Activated CD4-positive, CD25-positive, alpha-beta regulatory T cell treated with anti-CD3 and anti-CD28 coated beads, Interleukin-2, amount 50 U/mL, for 16 hours (primary cell): ENCODE data around the gene ZCWPW1.

Experiments
- DNase-seq: peaks from one replicate; pipeline ENCODE4 v3.0.0-alpha.2; 2020; ENCODE audit warnings: low read depth, low spot score

ZCWPW1 gene

GRCh38 chr7:100428199-100428966 lies at the start of gene ZCWPW1:
Gene ZCWPW1 (minus strand): TSS chr7:100428703. CDS start chr7:100420649, 8,054 bp downstream.
- DNase-seq, result peak; percentile 93

GRCh38 chr7:100477871-100478267 lies 49.4 kb upstream of the ZCWPW1 start:
- no peak for DNase-seq

- no peak for DNase-seq
Measured at GRCh38 chr7:100476903-100477870, 48.7 kb upstream of the ZCWPW1 start.

- DNase-seq, result no peak
Measured at GRCh38 chr7:100476101-100476780, 47.7 kb upstream of the ZCWPW1 start.

GRCh38 chr7:100475549-100475948 lies 47.0 kb upstream of the ZCWPW1 start:
- DNase-seq, result no peak

GRCh38 chr7:100472854-100473499 lies 44.5 kb upstream of the ZCWPW1 start:
- DNase-seq, result no peak

GRCh38 chr7:100472121-100472851 lies 43.8 kb upstream of the ZCWPW1 start:
- DNase-seq, result no peak

GRCh38 chr7:100471021-100471420 lies 42.5 kb upstream of the ZCWPW1 start:
- no peak for DNase-seq

GRCh38 chr7:100469227-100470044 lies 40.9 kb upstream of the ZCWPW1 start:
- peak; percentile 63 for DNase-seq

- no peak for DNase-seq
Measured at GRCh38 chr7:100467638-100468373, 39.3 kb upstream of the ZCWPW1 start.

- DNase-seq, result no peak
Measured at GRCh38 chr7:100466653-100467605, 38.4 kb upstream of the ZCWPW1 start.

GRCh38 chr7:100465702-100466311 lies 37.3 kb upstream of the ZCWPW1 start:
- DNase-seq, result no peak

- no peak for DNase-seq
Measured at GRCh38 chr7:100465299-100465698, 36.8 kb upstream of the ZCWPW1 start.

- DNase-seq, result no peak
Measured at GRCh38 chr7:100464791-100465190, 36.3 kb upstream of the ZCWPW1 start.

- DNase-seq, result no peak
Measured at GRCh38 chr7:100464210-100464660, 35.7 kb upstream of the ZCWPW1 start, which contains the start of gene SPACDR. Gene SPACDR (minus strand): TSS chr7:100464260. CDS start chr7:100464025, 235 bp downstream.

- DNase-seq, result no peak
Measured at GRCh38 chr7:100457033-100457432, 28.5 kb upstream of the ZCWPW1 start.

GRCh38 chr7:100456562-100456961 lies 28.1 kb upstream of the ZCWPW1 start:
- no peak for DNase-seq
